HG02610 (cell line): ENCODE data around the gene TRUB1.
A peak's percentile ranks its signal among the peaks of the same experiment; 100 is the strongest.
"Not testable (repeated sequence)": the region's sequence is repeated elsewhere in the genome, so short reads cannot be mapped to it uniquely, and the experiment has no call there.

Source experiments
- ATAC-seq: cut with Tn5 transposase; IDR thresholded peaks from one replicate; pipeline ENCODE4 v1.9.1; 2021; ENCODE audit warnings: mild to moderate bottlenecking, moderate library complexity; ENCODE audit not compliant: unreplicated experiment

Gene TRUB1

DNA sequence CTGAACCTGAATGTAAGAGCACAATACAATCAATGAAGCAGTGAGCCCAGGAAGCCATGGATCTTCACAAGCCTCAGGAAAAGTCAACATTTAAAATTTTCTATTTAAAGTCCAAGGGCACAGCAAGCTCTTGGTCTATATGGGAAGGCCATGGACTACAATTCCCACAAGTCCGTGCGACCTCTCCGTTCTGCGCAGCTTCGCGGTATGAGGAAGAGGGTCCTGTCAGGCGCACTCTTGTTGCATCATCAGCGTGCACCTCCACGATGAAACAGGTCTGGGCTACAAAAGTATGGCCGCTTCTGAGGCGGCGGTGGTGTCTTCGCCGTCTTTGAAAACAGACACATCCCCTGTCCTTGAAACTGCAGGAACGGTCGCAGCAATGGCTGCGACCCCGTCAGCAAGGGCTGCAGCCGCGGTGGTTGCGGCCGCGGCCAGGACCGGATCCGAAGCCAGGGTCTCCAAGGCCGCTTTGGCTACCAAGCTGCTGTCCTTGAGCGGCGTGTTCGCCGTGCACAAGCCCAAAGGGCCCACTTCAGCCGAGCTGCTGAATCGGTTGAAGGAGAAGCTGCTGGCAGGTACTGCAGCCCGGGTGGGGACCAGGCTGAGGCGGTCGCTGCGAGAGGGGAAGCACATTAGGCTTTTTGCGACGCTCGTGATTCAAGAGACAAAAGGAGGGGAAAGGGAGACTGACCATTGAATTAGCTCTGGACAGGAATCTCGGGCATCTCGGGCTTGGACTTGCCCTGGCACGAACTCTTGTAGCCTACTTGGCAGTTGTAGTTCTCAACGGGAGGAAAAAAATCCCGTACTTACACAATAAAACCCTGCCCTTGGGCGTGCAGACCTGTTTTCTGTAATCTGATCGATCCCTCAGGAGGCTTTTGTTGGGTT lies at the start of gene TRUB1:
Gene TRUB1, plus strand, starts transcription at position 234 of the 894 bp plus-strand sequence. Its CDS starts 59 bp downstream, at position 293.
- peak; percentile 100 for ATAC-seq

DNA sequence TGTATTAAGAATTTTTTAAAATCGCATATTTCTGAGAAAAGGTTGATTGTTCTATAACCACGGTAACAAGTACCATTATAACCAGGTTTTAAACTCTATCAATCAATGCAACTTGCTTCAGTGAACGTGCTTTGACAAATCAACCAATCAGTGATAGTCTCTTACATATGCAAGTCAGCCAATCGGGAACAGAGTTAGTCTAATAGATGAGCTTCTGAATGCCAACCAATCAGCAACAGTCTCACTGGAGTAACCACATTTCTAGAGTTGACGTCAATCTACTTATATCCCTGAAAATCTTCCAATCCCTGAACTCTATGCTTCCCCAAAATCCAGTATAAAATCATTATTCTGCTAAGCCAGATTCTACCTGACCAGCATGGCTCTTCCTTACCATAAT lies 44.7 kb upstream of the TRUB1 start:
- ATAC-seq = no peak

DNA sequence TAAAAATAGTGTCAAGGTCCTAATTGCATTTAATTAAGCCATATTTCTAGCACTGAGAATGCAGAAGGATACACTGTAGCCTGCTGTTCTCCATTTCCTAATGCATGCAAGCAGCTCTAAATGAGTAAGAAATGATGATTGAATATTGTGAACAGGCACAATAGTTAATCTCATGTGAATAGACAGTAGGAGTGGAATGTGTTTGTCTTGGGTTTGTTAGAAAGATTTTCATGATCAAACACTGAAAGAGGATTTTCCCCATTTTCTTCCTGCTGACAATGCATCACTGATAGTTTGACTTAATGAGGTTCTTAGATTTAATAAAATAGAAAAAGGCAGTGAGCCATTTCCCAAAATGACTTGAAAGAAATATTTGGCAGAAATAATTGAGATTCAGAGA lies 43.1 kb upstream of the TRUB1 start:
- no peak for ATAC-seq

DNA sequence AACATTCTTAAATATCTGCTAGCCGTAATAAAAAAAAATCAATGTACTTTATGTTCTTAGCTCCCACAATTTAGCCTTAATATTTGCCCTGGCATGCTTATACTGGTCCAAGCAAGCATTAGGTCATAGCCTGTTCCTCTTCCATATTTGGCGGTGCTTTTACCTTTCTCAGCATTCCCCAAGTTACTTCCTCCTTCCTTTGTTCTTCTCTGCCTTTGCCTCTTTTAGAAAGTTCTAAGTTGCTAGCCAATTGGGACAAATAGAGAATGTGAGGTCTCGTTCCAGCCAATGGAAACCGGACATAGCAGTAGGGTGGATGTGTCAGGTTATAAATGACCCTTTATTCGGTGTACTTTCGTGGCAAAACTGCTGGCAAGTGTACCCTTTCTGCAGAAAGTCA lies 41.0 kb upstream of the TRUB1 start:
- not testable (repeated sequence) for ATAC-seq

DNA sequence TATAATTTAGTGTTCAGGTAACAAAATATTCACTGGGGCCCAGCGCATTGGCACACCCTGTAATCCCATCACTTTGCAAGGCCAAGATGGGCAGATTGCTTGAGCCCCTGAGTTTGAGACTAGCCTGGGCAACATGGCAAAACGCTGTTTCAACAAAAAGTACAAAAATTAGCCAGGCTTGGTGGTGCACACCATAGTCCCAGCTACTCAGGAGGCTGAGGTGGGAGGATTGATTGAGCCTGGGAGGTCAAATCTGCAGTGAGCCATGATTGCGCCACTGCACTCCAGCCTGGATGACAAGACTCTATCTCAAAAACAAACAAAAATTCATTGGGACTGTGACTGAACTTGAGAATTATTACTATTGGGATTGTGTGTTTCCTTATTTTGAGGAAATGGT lies 40.4 kb upstream of the TRUB1 start:
- no peak for ATAC-seq

DNA sequence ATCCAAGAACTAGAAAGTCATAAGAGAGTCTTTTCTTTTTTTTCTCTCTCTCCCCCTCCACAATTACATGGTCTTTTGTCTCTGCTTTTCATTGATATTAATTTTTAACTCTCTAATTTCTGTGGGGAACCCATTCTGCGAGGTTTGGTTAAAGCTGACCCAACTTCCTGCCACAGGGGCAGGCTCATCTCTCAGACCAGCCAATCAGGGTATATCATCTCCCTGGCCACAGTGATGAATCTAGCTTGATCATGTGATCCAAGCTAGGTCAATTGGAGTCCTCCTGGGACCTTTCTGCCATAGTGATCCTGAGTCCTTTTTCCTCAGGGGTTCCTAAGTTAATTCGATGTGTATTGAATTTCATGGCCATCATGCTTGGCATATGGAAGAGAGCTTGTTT lies 38.0 kb upstream of the TRUB1 start:
- no peak for ATAC-seq

DNA sequence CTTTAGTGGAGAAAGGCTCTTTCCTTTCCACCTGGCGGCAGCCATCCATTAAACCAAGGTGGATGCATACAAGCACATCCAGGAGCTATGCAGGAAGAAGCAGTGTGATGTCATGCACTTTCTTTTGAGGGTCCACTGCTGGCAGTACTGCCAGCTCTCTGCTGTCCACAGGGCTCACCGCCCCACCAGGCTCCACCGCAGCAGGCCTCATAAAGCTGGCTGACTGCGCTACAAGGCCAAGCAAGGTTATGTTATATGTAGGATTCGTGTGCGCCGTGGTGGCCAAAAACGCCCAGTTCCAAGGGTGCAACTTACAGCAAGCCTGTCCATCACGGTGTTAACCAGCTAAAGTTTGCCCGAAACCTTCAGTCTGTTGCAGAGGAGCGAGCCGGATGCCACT lies 37.3 kb upstream of the TRUB1 start:
- ATAC-seq = no peak

DNA sequence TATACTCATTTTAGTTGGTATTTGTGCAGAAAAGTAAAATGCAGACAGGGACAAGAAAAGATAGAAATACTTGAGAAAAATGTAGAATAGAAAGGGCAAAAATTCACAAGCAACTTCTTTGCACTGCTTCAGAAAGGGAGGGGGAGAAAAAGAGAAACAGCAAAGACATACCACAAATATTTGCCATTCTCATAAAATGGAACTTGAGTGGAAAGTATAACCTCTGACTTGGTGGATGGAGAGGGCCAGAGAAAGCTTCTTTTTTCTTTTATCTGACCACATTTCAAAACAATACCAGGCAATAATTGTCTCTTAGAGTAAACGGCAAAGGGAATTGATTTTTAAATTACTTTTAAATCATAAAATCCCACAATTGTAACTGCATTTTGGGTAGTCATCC lies 35.8 kb upstream of the TRUB1 start:
- ATAC-seq = no peak

DNA sequence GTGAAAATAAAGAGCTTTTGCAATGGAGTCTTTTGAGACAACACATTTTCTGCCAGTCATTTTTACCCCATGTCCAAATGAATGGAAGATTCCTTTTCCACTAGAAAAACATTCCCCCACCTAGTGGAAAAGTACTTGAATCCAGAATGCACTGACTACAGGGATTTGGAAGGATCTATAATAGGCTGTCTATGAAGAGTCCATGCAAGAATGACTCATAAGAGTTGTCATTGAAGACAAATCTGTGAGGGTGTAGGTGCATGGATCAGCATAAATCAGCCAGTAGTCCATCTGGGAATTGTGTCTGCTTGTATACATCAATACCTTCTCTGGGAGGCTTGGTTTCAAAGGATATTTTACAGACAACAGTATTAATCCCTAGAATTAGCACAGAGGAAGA lies 32.5 kb upstream of the TRUB1 start:
- no peak for ATAC-seq

DNA sequence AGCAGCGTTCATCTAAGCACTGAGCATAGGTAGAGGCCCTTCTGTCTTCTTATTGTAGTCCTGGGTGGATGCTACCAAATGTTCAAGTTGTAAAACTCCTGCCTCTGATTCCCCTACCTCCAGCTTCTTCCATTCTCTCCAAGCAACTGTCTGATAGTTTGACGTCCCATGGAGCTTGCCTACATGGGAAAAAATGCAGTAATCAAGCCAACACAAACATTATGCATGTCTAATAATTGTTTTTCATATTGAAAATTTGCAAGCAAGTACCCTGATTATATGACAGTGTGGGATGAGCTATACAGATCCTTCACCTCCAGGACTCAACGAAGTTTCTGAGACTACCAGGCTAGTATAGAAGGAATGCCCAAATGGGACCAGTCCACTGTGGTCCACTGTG lies 31.0 kb upstream of the TRUB1 start:
- ATAC-seq = no peak

DNA sequence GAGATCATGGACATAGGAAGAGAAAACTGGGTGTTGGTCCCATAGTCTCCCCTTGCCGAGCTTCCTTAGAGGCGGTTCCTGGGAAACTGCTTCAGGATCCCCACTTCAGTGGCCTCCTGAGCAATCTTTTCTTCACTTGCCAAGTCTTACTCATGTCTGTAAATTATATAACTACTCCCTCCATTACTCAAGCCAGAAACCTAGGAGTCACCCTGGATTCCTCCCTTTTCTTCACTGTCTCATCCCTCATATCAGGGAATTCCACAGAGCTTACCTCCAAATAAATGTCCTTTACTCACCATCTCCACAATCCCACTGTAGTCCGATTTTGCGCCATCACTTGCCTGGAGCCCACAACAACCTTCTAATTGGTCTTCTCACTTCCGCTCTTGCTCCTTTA lies 29.1 kb upstream of the TRUB1 start:
- ATAC-seq = no peak

DNA sequence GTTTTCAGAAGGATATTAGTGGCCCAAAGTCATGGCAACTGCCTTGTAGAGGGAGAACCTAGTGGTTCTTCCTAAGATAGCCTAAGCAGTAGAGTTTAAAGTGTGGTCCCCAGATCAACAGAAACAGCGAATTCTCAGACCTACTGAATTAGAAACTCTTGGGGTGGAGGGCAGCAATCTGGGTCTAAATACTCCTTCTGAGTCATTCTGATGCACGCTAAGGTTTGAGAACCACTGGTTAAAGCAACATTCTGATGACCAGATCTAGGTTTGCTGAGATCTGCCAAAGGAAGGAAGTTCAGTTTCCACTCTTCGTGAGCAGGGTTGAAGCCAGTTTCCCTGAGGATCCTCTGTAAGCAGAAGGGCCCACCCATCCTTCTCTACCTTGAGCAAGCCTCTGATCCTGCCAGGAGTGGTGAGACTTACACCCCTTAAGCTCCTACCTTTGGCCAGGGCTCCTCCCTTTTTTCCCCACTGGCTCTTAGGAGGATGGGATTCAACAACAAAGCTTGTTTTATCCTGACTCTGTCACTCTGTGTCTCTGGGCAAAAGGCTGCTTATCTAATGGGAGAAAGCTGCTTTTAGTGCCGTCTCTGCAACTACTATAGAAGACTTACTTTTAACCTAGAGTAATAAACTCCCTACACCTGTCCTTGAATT lies 26.8 kb upstream of the TRUB1 start:
- ATAC-seq = peak; percentile 85

DNA sequence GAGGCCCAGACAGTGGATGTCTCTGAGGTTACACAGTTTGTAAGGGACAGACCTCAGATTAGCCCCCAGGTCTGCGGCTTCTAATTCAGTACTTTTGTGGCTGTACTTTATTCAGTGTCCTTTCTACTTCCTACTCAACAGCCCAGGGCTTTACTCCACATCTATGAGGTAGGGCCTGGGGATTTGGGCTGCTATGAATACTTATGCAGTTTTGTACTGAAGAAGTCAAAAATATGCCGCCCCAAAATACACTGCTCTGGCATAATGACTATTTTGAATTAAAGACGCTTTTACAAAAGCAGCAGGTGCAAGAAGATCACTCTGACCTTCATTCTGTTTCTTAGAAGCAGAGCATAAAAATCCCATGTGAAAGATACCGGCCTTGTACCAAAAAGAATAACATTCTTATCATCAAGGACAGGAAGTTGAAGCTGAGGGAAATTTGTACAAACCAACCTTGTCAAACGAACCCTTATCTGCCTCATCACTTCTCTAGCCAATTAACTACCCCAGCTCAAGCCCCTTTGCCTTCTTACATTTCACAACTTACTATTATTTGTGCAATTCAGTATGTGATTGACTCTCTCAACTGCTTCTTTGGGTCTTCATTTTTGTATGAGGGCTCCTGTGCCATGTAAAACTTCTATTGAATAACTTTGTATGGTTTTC lies 26.1 kb upstream of the TRUB1 start:
- no peak for ATAC-seq

DNA sequence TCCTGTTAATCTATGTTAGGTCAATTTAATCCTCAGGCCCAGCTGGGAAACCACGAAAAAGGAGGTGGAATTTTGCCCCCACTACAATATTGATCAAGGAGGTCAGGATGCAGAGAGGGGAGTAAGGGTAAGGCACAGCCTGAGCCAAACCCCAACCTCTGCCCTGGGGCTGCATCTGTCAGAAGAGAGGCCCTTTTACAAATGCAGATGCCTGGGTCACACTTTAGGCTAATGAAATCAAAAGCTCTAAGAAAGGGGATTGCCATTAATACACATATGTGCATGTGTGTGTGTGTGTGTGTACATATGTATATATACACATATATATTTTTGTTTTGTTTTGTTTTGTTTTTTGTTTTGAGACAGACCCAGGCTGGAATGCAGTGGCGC lies 25.5 kb upstream of the TRUB1 start:
- ATAC-seq = no peak

DNA sequence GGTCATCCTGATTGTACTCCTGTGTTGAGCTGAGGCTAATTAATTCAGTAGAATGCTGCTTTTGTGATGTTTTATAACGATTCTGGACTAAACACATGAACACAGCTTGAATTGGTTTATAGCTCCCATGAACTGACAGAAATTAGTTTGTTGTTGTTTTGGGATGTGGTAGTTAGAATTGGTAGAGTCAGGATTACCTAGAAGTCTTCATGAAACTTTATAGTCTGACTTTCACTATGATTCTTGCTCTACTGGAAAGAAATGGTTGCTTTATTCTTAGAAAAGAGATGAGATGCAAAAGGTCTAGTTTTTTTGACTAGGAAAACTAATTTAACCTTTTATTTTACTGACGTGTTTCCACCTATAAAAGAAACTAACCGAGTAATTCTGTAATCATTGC lies 23.4 kb upstream of the TRUB1 start:
- ATAC-seq = no peak

DNA sequence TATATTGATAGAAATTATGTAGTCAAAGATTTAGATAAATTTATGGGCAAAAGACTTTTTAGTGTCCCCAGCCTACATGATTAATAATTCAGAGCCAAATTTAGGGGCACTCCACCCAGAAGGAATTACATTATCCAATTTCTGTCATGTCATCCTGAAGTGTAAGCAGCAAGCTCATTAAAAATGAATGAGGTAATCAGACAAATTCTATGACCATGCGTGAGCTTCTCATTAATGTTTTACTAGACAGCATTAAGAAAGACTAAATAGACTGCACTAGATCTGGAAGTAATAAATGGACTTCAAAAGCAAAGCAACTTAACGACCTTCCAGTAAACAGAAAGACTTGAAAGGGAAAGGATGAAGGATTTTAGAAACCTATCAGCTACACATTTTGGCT lies 22.7 kb upstream of the TRUB1 start:
- ATAC-seq = no peak

DNA sequence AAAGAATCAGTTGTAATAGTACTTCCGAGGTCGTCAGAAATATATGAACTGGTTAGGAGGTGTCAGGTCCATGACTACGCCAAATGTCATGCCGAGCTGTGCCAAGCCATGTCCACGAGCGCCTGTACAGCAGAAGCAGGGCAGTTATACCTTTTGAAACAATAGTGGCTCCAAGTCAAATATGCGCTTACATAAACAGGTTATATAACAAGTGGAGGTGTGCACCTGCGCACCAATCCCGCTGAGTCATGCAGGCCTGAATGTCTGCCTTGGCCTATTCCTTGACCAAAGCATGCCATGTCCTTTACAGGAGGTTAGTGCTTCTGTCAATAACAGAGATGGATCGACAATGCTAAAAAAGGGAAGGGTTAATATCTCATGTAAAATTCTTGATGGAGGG lies 21.3 kb upstream of the TRUB1 start:
- no peak for ATAC-seq

DNA sequence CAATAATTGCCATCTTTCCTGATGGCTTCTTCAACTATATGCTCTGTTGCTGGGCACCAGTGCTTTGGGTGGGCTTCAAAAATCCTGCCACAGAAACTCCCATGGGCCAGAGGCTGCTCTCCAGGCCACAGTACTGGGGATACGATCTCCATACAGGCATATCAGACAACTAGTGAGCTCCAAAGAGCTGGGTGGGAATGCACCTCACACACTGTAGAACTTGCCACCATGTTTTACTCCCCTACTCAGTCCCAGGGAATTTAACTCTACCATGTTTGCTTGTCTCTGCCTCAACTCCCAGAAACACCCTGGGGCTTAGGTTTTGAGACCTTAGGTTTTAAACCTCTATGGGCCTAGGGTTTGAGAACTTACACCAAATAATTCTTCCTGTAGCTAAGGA lies 20.5 kb upstream of the TRUB1 start:
- no peak for ATAC-seq

DNA sequence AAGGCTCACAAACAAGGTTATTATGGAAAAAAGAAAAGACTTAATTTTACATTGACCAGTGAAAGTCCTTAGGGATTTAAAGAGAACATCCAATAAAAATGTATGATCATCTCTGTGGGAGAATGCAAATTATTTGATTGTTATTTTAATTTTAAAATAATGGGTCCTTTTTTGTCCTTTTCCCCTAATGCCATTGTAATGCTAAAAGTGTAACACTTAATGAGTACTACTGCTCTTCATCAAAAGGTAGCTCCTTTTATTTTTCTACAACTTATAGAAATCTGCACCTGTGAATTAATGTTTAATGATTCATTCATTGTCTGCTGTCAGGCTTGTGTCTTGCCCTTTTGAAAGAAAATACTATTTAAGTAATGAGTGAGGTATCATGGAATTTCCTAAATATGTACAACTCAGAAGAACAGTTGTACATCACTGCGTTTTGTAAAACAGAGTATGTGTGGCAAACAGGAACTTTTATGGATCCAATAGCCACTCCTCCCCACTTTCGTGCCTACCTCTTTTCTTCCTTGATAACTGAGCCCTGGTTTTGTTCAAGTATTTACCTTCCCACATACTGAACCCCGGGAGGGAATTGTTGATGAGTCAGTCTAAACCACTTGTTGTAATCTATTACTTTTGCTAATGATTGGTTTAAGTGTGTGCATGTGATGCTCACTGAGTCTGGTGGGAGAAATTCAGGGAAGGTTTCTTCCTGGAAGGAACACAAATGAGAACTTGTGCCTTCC lies 19.9 kb upstream of the TRUB1 start:
- no peak for ATAC-seq

DNA sequence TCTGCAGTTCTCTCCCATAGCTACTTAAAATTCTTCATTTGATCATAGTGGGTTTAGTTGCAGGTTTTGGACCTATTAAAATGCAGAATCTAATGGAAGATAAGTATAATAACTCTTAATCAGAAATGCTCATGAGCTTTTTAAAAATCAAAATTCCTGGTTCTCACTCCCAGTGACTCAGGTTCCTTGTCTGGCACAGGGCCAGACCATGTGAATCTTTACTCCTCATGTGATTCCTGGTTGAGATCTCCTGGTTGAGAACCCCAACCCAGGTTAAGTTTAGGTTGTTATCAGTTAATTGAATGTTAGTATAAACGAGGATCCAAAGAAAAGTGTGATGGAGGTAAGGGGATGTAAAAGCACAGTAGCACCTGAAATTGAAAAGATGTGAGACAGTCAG lies 17.5 kb upstream of the TRUB1 start:
- no peak for ATAC-seq

DNA sequence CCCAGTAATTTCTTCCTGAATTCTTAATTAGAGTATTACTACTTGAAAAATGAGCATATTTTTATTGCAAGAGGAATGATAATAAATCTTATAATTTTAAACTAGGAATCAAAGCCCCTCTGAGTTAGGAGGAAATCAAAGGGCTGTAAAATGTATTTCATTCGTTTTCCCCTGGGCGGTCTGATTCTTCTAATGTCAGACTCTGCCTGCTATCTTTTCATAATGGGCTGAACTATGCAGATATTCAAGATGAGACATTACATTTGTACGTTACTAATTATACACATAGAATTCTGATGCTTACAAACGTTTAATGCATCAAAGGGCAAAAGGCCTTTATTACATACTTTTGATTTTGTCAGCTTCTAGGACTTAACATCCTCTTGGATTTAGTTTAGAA lies 16.0 kb upstream of the TRUB1 start:
- no peak for ATAC-seq
